M059J (cell line): ENCODE data around the gene GPX6. TPM values are rescaled to one million over a fixed set of nuclear protein-coding genes. Genes with fewer than 3 reads are reported as not detected.
"Not testable (repeated sequence)": the region's sequence is repeated elsewhere in the genome, so short reads cannot be mapped to it uniquely, and the experiment has no call there.

Experiments
- DNase-seq: peaks from one replicate; pipeline ENCODE4 v3.0.0-alpha.2; 2012; ENCODE audit warnings: low read depth
- total RNA-seq: library from RNA; depleted of rRNA; stranded (reverse); fragments of >200 nt; shearing (Covaris generic); gene quantifications from 2 replicates; pipeline ENCODE4 v1.2.3, GENCODE V29; 2014

GPX6 gene
- total RNA-seq, 1 experiment from 2014 or later = not detected

GRCh38 chr6:28525496-28526039, 10.0 kb upstream of the GPX6 start, which contains the start of gene GPX5:
Gene GPX5 (plus strand): TSS chr6:28525881. CDS start chr6:28526014, 133 bp downstream.
- peak; percentile 33 for DNase-seq

GRCh38 chr6:28523241-28523622, 7.6 kb upstream of the GPX6 start:
- no peak for DNase-seq

GRCh38 chr6:28522594-28523240, 7.1 kb upstream of the GPX6 start:
- DNase-seq = no peak

- no peak for DNase-seq
Observed at GRCh38 chr6:28517964-28518363, 2.4 kb upstream of the GPX6 start.

GRCh38 chr6:28512387-28512786, 3.2 kb downstream of the GPX6 start:
- not testable (repeated sequence) for DNase-seq

- no peak for DNase-seq
Observed at GRCh38 chr6:28511628-28512300, 3.8 kb downstream of the GPX6 start.

- no peak for DNase-seq
Observed at GRCh38 chr6:28506807-28507475, 8.7 kb downstream of the GPX6 start.

- DNase-seq = no peak
Observed at GRCh38 chr6:28505733-28506132, 9.9 kb downstream of the GPX6 start.

GRCh38 chr6:28502709-28503305, 12.8 kb downstream of the GPX6 start:
- not testable (repeated sequence) for DNase-seq

- DNase-seq = not testable (repeated sequence)
Observed at GRCh38 chr6:28502136-28502535, 13.5 kb downstream of the GPX6 start.

- no peak for DNase-seq
Observed at GRCh38 chr6:28501259-28501658, 14.3 kb downstream of the GPX6 start.

- DNase-seq = no peak
Observed at GRCh38 chr6:28497893-28498292, 17.7 kb downstream of the GPX6 start.

- no peak for DNase-seq
Observed at GRCh38 chr6:28497306-28497705, 18.3 kb downstream of the GPX6 start.

GRCh38 chr6:28496099-28496779, 19.4 kb downstream of the GPX6 start:
- peak; percentile 32 for DNase-seq

- DNase-seq = no peak
Observed at GRCh38 chr6:28491984-28492317, 23.6 kb downstream of the GPX6 start.

GRCh38 chr6:28490205-28490890, 25.2 kb downstream of the GPX6 start:
- DNase-seq = no peak

GRCh38 chr6:28489366-28490204, 26.0 kb downstream of the GPX6 start:
- DNase-seq = peak; percentile 89

GRCh38 chr6:28488916-28489365, 26.7 kb downstream of the GPX6 start:
- DNase-seq = peak; percentile 81

- DNase-seq = no peak
Observed at GRCh38 chr6:28486988-28487742, 28.4 kb downstream of the GPX6 start.
